Hepatocyte (in vitro differentiated cells): Measurements from ENCODE around the gene SLC16A2.

Source experiments
- CTCF ChIP-seq: fragments of 200-600 bp; sonication (generic); IDR thresholded peaks from 2 replicates; pipeline ENCODE4 v1.5.1; 2016; ENCODE audit warnings: antibody characterized with exemption, mild to moderate bottlenecking; ENCODE audit not compliant: poor library complexity
- EZH2phosphoT487 ChIP-seq: fragments of 200-600 bp; sonication (generic); IDR thresholded peaks from one replicate; pipeline ENCODE4 v1.6.1; 2018; ENCODE audit warnings: antibody characterized with exemption, mild to moderate bottlenecking, low read depth, moderate library complexity; ENCODE audit not compliant: unreplicated experiment, severe bottlenecking

- TF ChIP-seq EZH2phosphoT487, result no peak
- no peak for TF ChIP-seq CTCF
Observed at GRCh38 chrX:74450803-74451449, 29.6 kb downstream of the SLC16A2 start.
